K562 (cell line): Measurements from ENCODE around the gene RPL27.

ENCODE experiments used
- CEBPB ChIP-seq: fragments of 450-650 bp; IDR thresholded peaks from 2 replicates; pipeline ENCODE4 v1.6.1; 2016; ENCODE audit warnings: missing genetic modification characterization, missing compliant biosample characterization
- MCM5 ChIP-seq: fragments of 450-650 bp; IDR thresholded peaks from 2 replicates; pipeline ENCODE4 v1.6.1; 2016; ENCODE audit warnings: low read depth
- TAF1 ChIP-seq: IDR thresholded peaks from 2 replicates; pipeline ENCODE4 v1.6.1; 2011; ENCODE audit warnings: mild to moderate bottlenecking, low read length, moderate library complexity; ENCODE audit not compliant: insufficient read depth, control insufficient read depth, severe bottlenecking; ENCODE audit errors: extremely low read depth

- TF ChIP-seq TAF1 (no peak), MCM5 (no peak), CEBPB (tag) (no peak)
These were observed 44.5 kb upstream of the RPL27 start for GRCh38 chr17:42953669-42954068.
